HCT116 (cell line): Measurements from ENCODE around the gene NPLOC4.

Experiments used
- CEBPB ChIP-seq: IDR thresholded peaks from 2 replicates; pipeline ENCODE4 v1.6.1; 2012; ENCODE audit warnings: low read depth
- EGR1 ChIP-seq: IDR thresholded peaks from 2 replicates; pipeline ENCODE4 v1.6.1; 2012; ENCODE audit warnings: low read depth
- EZH2 ChIP-seq: fragments of 200-600 bp; sonication (generic); IDR thresholded peaks from 2 replicates; pipeline ENCODE4 v1.6.1; 2017; ENCODE audit warnings: antibody characterized with exemption, mixed run types
- EZH2phosphoT487 ChIP-seq: fragments of 200-600 bp; IDR thresholded peaks from 2 replicates; pipeline ENCODE4 v1.6.1; 2018; ENCODE audit warnings: antibody characterized with exemption, borderline replicate concordance
- JUND ChIP-seq: IDR thresholded peaks from 2 replicates; pipeline ENCODE4 v1.6.1; 2012
- POLR2A ChIP-seq: IDR thresholded peaks from 2 replicates; pipeline ENCODE4 v1.7.0; 2011; ENCODE audit warnings: borderline replicate concordance; ENCODE audit not compliant: insufficient read depth, insufficient read length; ENCODE audit errors: extremely low read depth
- POLR2AphosphoS5 ChIP-seq: IDR thresholded peaks from 2 replicates; pipeline ENCODE4 v1.6.1; 2011; ENCODE audit warnings: mild to moderate bottlenecking, low read depth, low read length, moderate library complexity
- RAD21 ChIP-seq: IDR thresholded peaks from 2 replicates; pipeline ENCODE4 v1.6.1; 2012; ENCODE audit warnings: low read depth, mild to moderate bottlenecking
- ZFX ChIP-seq: fragments of 450-650 bp; IDR thresholded peaks from 2 replicates; pipeline ENCODE4 v1.6.1; 2017
- ZNF274 ChIP-seq: fragments of 200-500 bp; sonication (Bioruptor generic); IDR thresholded peaks from 2 replicates; pipeline ENCODE4 v1.6.1; 2014; ENCODE audit warnings: mild to moderate bottlenecking, low read depth, low read length, inconsistent platforms
- TF ChIP-seq, protein P1 (sequence below): IDR thresholded peaks from 2 replicates; pipeline ENCODE4 v1.6.1; 2012
- TF ChIP-seq, protein P2 (sequence below), 3 experiments: fragments of 200-600 bp in 1 of 3; sonication (generic) in 1 of 3; IDR thresholded peaks in 2 of 3; conservative IDR thresholded peaks in 1 of 3; 2 replicates each; pipeline ENCODE4 v1.5.1; 2012 to 2017; ENCODE audit warnings: low read depth in 2 of 3, low read length in 2 of 3, antibody characterized with exemption in 1 of 3, borderline replicate concordance in 1 of 3, control low read depth in 1 of 3, mild to moderate bottlenecking in 1 of 3, mixed read lengths in 1 of 3, mixed run types in 1 of 3, moderate library complexity in 1 of 3; ENCODE audit not compliant: insufficient read depth in 1 of 3
- TF ChIP-seq, protein P3 (sequence below): IDR thresholded peaks from 2 replicates; pipeline ENCODE4 v1.6.1; 2011; ENCODE audit warnings: mild to moderate bottlenecking, low read length, moderate library complexity; ENCODE audit not compliant: insufficient replicate concordance; ENCODE audit errors: extremely low read depth
- TF ChIP-seq, protein P4 (sequence below): IDR thresholded peaks from 2 replicates; pipeline ENCODE4 v1.6.1; 2012; ENCODE audit warnings: low read depth

DNA sequence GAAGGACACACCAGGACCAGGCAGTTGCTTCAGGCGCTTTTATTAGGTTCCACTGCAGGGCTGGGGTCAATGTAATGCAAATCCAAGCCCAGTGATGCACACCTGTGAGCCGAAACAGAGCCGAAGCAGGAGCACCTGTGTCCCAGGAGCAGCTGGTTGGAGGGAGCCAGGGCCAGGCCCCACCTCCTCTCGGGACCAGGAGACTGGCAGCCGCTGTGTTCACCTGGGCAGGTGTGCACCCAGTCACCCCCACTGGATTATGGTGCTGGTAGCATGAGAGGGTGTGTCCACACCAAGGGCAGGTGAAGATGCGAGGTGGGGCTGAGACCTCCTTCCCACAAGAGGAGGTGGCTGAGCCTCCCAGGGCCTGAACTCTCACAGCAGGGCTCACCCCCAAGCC is 80.0 kb downstream of the NPLOC4 start:
- TF ChIP-seq, protein P1, sequence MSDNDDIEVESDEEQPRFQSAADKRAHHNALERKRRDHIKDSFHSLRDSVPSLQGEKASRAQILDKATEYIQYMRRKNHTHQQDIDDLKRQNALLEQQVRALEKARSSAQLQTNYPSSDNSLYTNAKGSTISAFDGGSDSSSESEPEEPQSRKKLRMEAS, result no peak
- TF ChIP-seq, protein P2, sequence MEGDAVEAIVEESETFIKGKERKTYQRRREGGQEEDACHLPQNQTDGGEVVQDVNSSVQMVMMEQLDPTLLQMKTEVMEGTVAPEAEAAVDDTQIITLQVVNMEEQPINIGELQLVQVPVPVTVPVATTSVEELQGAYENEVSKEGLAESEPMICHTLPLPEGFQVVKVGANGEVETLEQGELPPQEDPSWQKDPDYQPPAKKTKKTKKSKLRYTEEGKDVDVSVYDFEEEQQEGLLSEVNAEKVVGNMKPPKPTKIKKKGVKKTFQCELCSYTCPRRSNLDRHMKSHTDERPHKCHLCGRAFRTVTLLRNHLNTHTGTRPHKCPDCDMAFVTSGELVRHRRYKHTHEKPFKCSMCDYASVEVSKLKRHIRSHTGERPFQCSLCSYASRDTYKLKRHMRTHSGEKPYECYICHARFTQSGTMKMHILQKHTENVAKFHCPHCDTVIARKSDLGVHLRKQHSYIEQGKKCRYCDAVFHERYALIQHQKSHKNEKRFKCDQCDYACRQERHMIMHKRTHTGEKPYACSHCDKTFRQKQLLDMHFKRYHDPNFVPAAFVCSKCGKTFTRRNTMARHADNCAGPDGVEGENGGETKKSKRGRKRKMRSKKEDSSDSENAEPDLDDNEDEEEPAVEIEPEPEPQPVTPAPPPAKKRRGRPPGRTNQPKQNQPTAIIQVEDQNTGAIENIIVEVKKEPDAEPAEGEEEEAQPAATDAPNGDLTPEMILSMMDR (IDR thresholded peaks at IDR 0.05 in 2 of 3, conservative IDR thresholded peaks at IDR 0.05 in 1 of 3; ENCODE audit: borderline replicate concordance in 1 of 3, insufficient read depth in 1 of 3, low read depth in 2 of 3, low read length in 2 of 3), result no peak
- TF ChIP-seq, protein P3, sequence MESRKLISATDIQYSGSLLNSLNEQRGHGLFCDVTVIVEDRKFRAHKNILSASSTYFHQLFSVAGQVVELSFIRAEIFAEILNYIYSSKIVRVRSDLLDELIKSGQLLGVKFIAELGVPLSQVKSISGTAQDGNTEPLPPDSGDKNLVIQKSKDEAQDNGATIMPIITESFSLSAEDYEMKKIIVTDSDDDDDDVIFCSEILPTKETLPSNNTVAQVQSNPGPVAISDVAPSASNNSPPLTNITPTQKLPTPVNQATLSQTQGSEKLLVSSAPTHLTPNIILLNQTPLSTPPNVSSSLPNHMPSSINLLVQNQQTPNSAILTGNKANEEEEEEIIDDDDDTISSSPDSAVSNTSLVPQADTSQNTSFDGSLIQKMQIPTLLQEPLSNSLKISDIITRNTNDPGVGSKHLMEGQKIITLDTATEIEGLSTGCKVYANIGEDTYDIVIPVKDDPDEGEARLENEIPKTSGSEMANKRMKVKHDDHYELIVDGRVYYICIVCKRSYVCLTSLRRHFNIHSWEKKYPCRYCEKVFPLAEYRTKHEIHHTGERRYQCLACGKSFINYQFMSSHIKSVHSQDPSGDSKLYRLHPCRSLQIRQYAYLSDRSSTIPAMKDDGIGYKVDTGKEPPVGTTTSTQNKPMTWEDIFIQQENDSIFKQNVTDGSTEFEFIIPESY, result no peak
- TF ChIP-seq ZNF274, result no peak
- TF ChIP-seq, protein P4, sequence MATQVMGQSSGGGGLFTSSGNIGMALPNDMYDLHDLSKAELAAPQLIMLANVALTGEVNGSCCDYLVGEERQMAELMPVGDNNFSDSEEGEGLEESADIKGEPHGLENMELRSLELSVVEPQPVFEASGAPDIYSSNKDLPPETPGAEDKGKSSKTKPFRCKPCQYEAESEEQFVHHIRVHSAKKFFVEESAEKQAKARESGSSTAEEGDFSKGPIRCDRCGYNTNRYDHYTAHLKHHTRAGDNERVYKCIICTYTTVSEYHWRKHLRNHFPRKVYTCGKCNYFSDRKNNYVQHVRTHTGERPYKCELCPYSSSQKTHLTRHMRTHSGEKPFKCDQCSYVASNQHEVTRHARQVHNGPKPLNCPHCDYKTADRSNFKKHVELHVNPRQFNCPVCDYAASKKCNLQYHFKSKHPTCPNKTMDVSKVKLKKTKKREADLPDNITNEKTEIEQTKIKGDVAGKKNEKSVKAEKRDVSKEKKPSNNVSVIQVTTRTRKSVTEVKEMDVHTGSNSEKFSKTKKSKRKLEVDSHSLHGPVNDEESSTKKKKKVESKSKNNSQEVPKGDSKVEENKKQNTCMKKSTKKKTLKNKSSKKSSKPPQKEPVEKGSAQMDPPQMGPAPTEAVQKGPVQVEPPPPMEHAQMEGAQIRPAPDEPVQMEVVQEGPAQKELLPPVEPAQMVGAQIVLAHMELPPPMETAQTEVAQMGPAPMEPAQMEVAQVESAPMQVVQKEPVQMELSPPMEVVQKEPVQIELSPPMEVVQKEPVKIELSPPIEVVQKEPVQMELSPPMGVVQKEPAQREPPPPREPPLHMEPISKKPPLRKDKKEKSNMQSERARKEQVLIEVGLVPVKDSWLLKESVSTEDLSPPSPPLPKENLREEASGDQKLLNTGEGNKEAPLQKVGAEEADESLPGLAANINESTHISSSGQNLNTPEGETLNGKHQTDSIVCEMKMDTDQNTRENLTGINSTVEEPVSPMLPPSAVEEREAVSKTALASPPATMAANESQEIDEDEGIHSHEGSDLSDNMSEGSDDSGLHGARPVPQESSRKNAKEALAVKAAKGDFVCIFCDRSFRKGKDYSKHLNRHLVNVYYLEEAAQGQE, result no peak
- no peak for TF ChIP-seq CEBPB
- TF ChIP-seq POLR2AphosphoS5, result no peak
- no peak for TF ChIP-seq JUND
- no peak for TF ChIP-seq EGR1
- no peak for TF ChIP-seq EZH2phosphoT487
- TF ChIP-seq RAD21, result no peak
- no peak for TF ChIP-seq EZH2
- no peak for TF ChIP-seq ZFX
- no peak for TF ChIP-seq POLR2A
